HepG2 (cell line): ENCODE data around the gene GBE1.

Source experiments
- GTF2F1 ChIP-seq: fragments of 150-350 bp; IDR thresholded peaks from 2 replicates; pipeline ENCODE4 v1.6.1; 2014; ENCODE audit warnings: low read length
- HCFC1 ChIP-seq: fragments of 150-350 bp; IDR thresholded peaks from 2 replicates; pipeline ENCODE4 v1.6.1; 2014; ENCODE audit warnings: low read depth, low read length
- ZNF274 ChIP-seq: sonication (generic); formaldehyde crosslinking; IDR thresholded peaks from 2 replicates; pipeline ENCODE4 v1.5.1; 2020; ENCODE audit warnings: mild to moderate bottlenecking, missing genetic modification reagents
- TF ChIP-seq, protein P1 (sequence below): IDR thresholded peaks from 2 replicates; pipeline ENCODE4 v1.6.1; 2016; ENCODE audit warnings: missing compliant biosample characterization, missing genetic modification reagents, borderline replicate concordance

DNA sequence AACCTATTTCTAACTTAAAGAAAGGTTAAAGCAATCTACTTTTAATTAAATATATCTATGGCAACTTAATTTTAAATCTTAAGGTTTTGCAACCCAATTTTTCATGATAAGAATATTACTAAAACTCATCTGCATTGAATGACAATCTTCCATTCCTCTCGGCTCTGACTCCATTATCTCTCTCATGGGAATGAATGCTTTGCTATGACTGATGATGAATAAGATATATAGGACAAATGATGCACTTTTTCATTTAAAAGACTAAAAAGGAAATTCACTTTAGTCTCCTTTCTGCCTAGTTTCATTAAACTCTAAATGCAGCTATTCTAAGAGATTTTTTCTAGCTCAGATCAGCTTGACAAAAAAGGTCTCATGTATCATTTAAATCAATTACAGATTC, 68.7 kb downstream of the GBE1 start:
- TF ChIP-seq, protein P1, sequence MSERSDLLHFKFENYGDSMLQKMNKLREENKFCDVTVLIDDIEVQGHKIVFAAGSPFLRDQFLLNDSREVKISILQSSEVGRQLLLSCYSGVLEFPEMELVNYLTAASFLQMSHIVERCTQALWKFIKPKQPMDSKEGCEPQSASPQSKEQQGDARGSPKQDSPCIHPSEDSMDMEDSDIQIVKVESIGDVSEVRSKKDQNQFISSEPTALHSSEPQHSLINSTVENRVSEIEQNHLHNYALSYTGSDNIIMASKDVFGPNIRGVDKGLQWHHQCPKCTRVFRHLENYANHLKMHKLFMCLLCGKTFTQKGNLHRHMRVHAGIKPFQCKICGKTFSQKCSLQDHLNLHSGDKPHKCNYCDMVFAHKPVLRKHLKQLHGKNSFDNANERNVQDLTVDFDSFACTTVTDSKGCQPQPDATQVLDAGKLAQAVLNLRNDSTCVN (CRISPR knock-in tag), result no peak
- no peak for TF ChIP-seq HCFC1
- TF ChIP-seq GTF2F1, result no peak
- TF ChIP-seq ZNF274 (CRISPR knock-in tag), result no peak
